Right lung (tissue), 5 donors: Measurements from ENCODE around the gene PSMA8. TPM values are rescaled to one million over a fixed set of nuclear protein-coding genes. Genes with fewer than 3 reads are reported as not detected.
"Not testable (repeated sequence)": the region's sequence is repeated elsewhere in the genome, so short reads cannot be mapped to it uniquely, and the experiment has no call there.

Experiments
- DNase-seq, 2 donors: peaks; one replicate each; pipeline ENCODE4 v3.0.0-alpha.2; 2013
- polyA plus RNA-seq, 5 donors: library from polyadenylated mRNA; unstranded; fragments of 120-200 nt; gene quantifications; one replicate each; pipeline versions ENCODE4 v1.2.1 to v1.2.3, GENCODE V29; 2013; ENCODE audit warnings: inconsistent platforms in 1 of 5, low replicate concordance in 1 of 5; ENCODE audit not compliant: insufficient read length in 5 of 5, insufficient read depth in 1 of 5

The PSMA8 gene
- polyA plus RNA-seq, 5 donors: not detected

DNA sequence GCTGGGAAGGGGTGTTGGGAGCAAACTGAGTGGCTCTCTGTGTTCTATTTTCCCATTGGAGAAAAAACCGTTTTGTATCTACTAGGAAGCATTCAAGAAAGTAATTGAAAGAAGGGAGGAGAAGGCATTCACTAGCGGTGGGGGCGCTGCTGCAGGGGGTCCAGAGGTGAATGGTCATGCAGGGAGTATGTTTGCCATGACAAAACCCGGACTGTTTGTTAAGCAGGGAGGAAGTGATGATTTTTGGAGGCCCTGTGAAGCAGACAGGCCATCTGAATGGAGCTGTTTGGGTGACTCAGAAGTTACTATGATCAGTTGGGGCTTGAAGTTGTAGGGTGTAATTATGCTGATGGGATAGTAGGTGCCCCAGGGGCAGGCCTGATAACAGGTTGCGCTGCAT, 99.5 kb downstream of the PSMA8 start:
- DNase-seq: no peak

DNA sequence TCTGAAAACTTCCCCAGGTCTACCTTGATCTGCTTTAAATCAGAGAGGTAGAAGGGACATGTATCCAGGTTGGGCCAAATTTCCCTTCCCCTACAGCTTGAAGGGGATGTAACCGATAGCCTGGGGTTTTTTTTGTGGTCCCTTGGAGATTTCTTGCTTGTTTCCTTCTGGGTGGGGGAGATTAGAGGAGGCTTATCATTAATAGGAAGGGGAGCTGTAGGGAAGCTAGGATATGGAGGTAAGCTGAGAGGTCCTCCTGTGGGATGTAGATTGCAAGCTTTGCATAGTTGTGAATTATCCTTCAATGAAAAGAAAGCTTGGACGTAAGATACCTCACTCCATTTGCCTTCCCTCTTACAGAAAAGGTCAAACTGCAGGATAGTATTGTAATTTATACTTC, 103.7 kb downstream of the PSMA8 start:
- not testable (repeated sequence) for DNase-seq

GRCh38 chr18:26238718-26239117, 105.0 kb downstream of the PSMA8 start:
- not testable (repeated sequence) for DNase-seq

DNA sequence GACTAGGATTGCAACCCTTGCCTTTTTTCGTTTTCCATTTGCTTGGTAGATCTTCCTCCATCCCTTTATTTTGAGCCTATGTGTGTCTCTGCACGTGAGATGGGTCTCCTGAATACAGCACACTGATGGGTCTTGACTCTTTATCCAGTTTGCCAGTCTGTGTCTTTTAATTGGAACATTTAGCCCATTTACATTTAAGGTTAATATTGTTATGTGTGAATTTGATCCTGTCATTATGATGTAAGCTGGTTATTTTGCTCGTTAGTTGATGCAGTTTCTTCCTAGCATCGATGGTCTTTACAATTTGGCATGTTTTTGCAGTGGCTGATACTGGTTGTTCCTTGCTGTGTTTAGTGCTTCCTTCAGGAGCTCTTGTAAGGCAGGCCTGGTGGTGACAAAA, 108.7 kb downstream of the PSMA8 start:
- DNase-seq: not testable (repeated sequence)

Other genes starting within 250 kb of the PSMA8 start
- 100 to 1,000 TPM in 2 of 5 donors, 10 to 100 TPM in 3; 72.5 to 117 (median 96.5) TPM for gene SS18, start 43.3 kb upstream of the PSMA8 start, polyA plus RNA-seq
- gene TAF4B, start 92.6 kb downstream of the PSMA8 start, polyA plus RNA-seq: 1 to 10 TPM; 3.0 to 4.8 (median 4.5) TPM